Dendritic cell treated with granulocyte-macrophage colony-stimulating factor and Interleukin-4, amounts not matched to agents 40 ng/mL and 50 ng/mL, for 4 days (primary cell): ENCODE results near the gene ADGRB2.
"Not testable (repeated sequence)": the region's sequence is repeated elsewhere in the genome, so short reads cannot be mapped to it uniquely, and the experiment has no call there.

Source experiments
- H3K27ac Mint-ChIP-seq: one replicate; pipeline ENCODE4 v1.8.0; 2022; ENCODE audit warnings: mild to moderate bottlenecking, mixed read lengths
- H3K27me3 Mint-ChIP-seq: one replicate; pipeline ENCODE4 v1.8.0; 2022; ENCODE audit warnings: mild to moderate bottlenecking, mixed read lengths
- H3K36me3 Mint-ChIP-seq: one replicate; pipeline ENCODE4 v1.8.0; 2022; ENCODE audit warnings: low read depth, mixed read lengths
- H3K4me1 Mint-ChIP-seq: one replicate; pipeline ENCODE4 v1.8.0; 2022; ENCODE audit warnings: low read depth, mixed read lengths
- H3K4me3 Mint-ChIP-seq: one replicate; pipeline ENCODE4 v1.8.0; 2022; ENCODE audit warnings: mild to moderate bottlenecking, moderate library complexity, mixed read lengths
- H3K9me3 Mint-ChIP-seq: one replicate; pipeline ENCODE4 v1.8.0; 2022; ENCODE audit warnings: mixed read lengths
- intact Hi-C: fragments of 100-400 bp; cut with micrococcal nuclease; formaldehyde crosslinking; loops from one replicate; pipeline ENCODE4 v1.15.0; 2022

ADGRB2 gene

DNA sequence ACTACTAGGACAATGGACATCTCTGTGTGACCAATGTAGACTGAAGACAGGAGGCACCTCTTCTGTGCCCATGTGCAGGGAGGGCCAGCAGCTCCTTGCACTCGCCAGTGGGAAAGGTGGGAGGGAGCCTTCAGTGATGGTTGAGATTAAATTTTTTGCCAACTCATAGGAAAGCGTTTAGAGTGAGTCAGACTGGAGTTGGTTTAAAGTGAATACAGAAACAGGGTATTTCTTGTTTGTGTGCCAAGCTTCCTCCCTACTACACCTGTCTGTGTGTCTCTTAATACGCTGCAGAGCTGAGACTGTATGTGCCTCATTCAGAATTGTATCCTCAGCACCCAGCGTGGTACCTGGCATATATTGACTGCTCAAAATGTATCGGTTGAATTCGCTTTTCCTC lies 46.8 kb downstream of the ADGRB2 start:
- no peaks in the 10 kb centered on the region for H3K9me3 Mint-ChIP-seq
- peaks cover 78% of the 10 kb centered on the region for H3K27me3 Mint-ChIP-seq
- H3K36me3 Mint-ChIP-seq, result no peaks in the 10 kb centered on the region
- intact Hi-C loops, result no loop called here
- H3K27ac Mint-ChIP-seq, result no peak overlapping the region
- peaks cover 18% of the 10 kb centered on the region for H3K4me1 Mint-ChIP-seq
- H3K4me3 Mint-ChIP-seq, result no peak overlapping the region

DNA sequence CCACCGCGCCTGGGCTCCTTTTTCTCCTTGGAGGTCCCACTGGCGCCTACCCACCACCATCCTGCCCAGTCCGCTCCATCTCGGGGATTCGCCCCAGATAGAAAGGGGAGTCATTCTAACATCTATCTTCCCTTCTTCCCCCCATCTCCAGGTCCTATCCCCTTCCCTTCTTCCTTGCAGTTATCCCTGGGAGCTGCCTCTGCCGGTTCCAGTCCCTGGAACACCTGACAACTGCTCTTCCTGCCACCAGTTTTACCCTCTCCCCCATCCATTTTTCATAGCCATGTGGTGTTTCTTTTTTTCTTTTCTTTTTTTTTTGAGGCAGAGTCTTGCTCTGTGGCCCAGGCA lies 48.3 kb downstream of the ADGRB2 start:
- H3K36me3 Mint-ChIP-seq, result no peaks in the 10 kb centered on the region
- H3K27me3 Mint-ChIP-seq, result peaks cover 78% of the 10 kb centered on the region
- H3K4me3 Mint-ChIP-seq, result no peak overlapping the region
- no peak overlapping the region for H3K27ac Mint-ChIP-seq
- peaks cover 18% of the 10 kb centered on the region for H3K4me1 Mint-ChIP-seq
- intact Hi-C loops, result no loop called here
- no peaks in the 10 kb centered on the region for H3K9me3 Mint-ChIP-seq

- Mint-ChIP-seq H3K4me1 (peaks cover 18% of the 10 kb centered on the region), H3K4me3 (peak overlapping the region; percentile 64), H3K36me3 (no peaks in the 10 kb centered on the region), H3K27ac (no peak overlapping the region), H3K9me3 (no peaks in the 10 kb centered on the region), H3K27me3 (peaks cover 76% of the 10 kb centered on the region)
- intact Hi-C loops, result no loop called here
These were observed 48.9 kb downstream of the ADGRB2 start for GRCh38 chr1:31715087-31715872.

DNA sequence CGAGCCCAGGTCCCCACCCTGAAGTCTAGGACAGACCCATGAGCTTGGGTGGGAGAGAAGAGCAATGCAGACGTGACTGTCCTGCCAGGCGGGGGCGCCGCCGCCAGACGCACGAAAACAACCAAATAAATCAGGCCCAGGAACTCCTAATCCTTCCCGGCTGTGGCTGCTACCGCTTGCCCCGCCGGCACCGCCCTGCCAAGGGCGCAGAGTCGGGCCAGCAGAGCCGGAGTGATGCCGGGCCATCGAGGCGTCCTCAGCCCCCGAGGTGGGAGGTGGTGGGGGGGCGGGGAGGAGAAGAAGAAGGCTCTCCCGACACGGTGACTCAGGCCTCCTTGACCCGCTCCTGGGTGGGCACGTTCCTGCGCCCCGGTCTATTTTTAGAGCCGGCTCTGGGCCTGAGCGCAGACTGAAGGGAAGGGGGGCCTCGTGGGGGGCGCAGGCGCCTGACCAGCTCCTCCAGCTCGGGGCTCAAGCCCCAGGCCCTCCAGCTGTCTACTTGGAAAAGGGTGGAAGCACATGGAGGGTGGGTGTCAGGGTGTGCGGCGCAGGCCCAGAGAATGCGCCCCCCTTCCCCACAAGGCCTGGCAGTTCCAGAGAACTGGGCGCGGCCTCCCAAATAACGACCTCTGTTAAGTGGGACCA lies 49.6 kb downstream of the ADGRB2 start:
- no peaks in the 10 kb centered on the region for H3K36me3 Mint-ChIP-seq
- intact Hi-C loops, result no loop called here
- H3K9me3 Mint-ChIP-seq, result no peaks in the 10 kb centered on the region
- H3K27me3 Mint-ChIP-seq, result peaks cover 79% of the 10 kb centered on the region
- H3K27ac Mint-ChIP-seq, result no peak overlapping the region
- H3K4me3 Mint-ChIP-seq, result no peak overlapping the region
- peaks cover 18% of the 10 kb centered on the region for H3K4me1 Mint-ChIP-seq

DNA sequence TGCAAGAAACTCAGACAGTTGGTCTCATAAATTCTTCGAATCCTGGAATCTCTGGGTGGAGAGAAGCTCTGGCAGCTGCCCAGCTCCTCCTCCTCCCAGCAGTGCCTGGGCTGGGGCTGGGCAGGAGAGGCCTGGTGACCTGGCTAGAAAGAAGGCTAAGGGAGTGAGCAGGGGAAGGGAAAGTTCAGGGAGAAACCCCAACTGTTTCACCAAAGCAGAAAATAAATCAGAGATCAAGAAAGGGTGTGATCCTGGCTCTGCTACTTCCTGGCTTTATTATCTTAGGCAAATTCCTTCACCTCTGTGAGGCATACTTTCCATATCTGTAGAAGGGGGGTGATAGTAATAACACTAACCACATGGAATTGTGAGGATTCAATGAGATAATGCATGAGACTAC lies 51.5 kb downstream of the ADGRB2 start:
- Mint-ChIP-seq H3K4me1 (peaks cover 22% of the 10 kb centered on the region), H3K27ac (no peak overlapping the region), H3K27me3 (peaks cover 82% of the 10 kb centered on the region), H3K9me3 (no peaks in the 10 kb centered on the region), H3K36me3 (no peaks in the 10 kb centered on the region), H3K4me3 (no peak overlapping the region)
- intact Hi-C loops, result no loop called here

GRCh38 chr1:31712068-31712467 lies 52.1 kb downstream of the ADGRB2 start:
- H3K36me3 Mint-ChIP-seq, result no peaks in the 10 kb centered on the region
- H3K27me3 Mint-ChIP-seq, result peaks cover 83% of the 10 kb centered on the region
- no peak overlapping the region for H3K27ac Mint-ChIP-seq
- no peaks in the 10 kb centered on the region for H3K9me3 Mint-ChIP-seq
- intact Hi-C loops, result no loop called here
- no peak overlapping the region for H3K4me3 Mint-ChIP-seq
- peaks cover 28% of the 10 kb centered on the region for H3K4me1 Mint-ChIP-seq

- no peak overlapping the region for H3K27ac Mint-ChIP-seq
- H3K36me3 Mint-ChIP-seq, result no peaks in the 10 kb centered on the region
- intact Hi-C loops, result no loop called here
- H3K4me3 Mint-ChIP-seq, result no peak overlapping the region
- no peaks in the 10 kb centered on the region for H3K9me3 Mint-ChIP-seq
- peaks cover 75% of the 10 kb centered on the region for H3K27me3 Mint-ChIP-seq
- peaks cover 26% of the 10 kb centered on the region for H3K4me1 Mint-ChIP-seq
These were observed 55.8 kb downstream of the ADGRB2 start for GRCh38 chr1:31708324-31708723.

GRCh38 chr1:31707711-31708110 lies 56.4 kb downstream of the ADGRB2 start:
- no peak overlapping the region for H3K27ac Mint-ChIP-seq
- peaks cover 26% of the 10 kb centered on the region for H3K4me1 Mint-ChIP-seq
- H3K36me3 Mint-ChIP-seq, result no peaks in the 10 kb centered on the region
- H3K4me3 Mint-ChIP-seq, result no peak overlapping the region
- H3K27me3 Mint-ChIP-seq, result peaks cover 75% of the 10 kb centered on the region
- intact Hi-C loops, result no loop called here
- H3K9me3 Mint-ChIP-seq, result no peaks in the 10 kb centered on the region

DNA sequence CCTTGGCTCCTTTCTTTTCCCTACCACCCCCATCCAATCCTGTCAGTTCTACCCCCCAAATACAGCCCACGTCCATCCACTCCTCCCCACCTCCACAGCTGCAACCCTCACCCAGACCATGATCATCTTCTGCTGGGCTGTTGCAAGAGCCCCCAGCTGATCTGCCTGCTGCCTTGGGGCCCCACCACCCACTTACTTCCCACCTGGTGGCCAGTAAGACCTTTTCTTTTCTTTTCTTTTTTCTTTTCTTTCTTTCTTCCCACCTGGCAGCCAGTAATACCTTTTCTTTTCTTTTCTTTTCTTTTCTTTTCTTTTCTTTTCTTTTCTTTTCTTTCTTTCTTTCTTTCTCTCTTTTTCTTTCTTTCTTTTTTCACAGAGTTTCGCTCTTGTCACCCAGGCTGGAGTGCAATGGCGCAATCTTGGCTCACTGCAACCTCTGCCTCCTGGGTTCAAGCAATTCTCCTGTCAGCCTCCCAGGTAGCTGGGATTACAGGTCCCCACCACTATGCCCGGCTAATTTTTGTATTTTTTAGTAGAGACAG lies 57.0 kb downstream of the ADGRB2 start:
- H3K4me3 Mint-ChIP-seq, H3K36me3 Mint-ChIP-seq, H3K27ac Mint-ChIP-seq, intact Hi-C loops, H3K9me3 Mint-ChIP-seq: not testable (repeated sequence)
- Mint-ChIP-seq H3K4me1 (peaks cover 26% of the 10 kb centered on the region), H3K27me3 (peaks cover 74% of the 10 kb centered on the region)

DNA sequence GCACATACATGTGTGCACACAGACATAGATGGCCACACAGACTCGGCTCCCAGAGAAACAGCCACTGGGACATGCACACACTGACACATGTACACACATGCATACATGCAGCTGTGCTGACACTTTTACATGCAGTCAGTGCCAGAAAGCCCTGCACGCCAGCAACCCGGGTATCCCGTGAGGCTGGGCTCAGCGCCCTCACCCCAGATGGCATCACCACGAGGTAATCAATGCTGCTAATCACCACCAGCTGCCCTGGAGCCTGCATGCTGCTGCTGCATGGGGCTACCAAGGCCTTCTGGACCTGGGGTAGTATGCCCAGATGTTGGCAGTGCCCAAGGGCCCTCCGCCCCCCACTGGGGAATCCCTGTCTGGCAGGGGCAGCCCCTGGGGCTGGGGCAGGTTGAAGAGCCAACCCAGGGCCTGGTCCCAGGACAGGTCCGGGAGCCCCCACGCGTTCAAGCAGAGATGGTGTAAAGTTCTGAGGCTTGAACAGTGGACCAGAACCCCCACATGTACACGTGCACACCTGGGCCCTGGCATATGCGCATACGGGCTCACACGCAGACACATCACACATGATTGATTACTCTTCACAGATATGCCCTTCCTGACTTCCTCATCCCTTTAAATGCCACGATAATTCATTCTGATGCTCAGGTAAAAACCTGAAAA lies 57.6 kb downstream of the ADGRB2 start:
- intact Hi-C loops, result no loop called here
- Mint-ChIP-seq H3K9me3 (no peaks in the 10 kb centered on the region), H3K27me3 (peaks cover 77% of the 10 kb centered on the region), H3K4me3 (no peak overlapping the region), H3K27ac (no peak overlapping the region), H3K4me1 (peaks cover 26% of the 10 kb centered on the region), H3K36me3 (no peaks in the 10 kb centered on the region)

DNA sequence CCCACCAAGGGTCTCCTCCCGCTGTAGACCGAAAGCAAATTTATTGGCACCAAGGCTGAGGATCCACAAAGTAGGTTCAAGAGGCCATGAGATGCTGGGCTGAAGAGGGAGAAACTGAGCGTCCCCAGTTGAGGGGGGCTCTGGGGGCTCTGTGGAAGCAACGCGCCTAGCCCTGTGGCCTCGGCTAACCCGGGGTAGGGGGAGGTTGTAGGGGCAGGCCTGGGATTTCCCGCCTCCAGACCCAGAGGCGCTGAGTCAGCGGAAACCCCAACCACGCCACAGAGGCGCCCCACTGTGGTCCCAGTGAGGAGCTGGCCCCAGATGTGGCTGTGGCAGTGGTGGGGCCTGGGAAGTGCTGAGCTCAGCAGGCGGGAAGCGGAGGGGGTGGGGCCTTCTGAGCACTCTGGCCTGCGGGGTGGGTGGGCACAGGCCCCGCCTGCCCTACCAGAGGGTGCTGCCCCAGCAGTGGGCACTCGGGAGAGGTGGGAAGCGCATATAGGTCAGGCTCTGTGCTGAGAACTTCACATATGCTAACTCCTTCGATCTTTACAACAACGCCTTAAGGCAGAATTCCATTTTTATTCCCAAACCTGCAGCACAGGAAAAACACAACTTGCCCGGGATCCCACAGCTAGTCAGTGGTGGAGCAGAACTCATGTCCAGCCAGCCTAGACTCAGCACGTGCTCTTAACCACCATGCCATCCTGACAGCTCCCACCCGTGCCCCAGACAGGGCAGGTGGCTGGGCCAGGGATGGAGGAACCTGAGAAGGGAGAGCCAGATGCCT lies 58.9 kb downstream of the ADGRB2 start:
- Mint-ChIP-seq H3K9me3 (no peaks in the 10 kb centered on the region), H3K36me3 (no peaks in the 10 kb centered on the region), H3K27ac (no peak overlapping the region), H3K4me3 (no peak overlapping the region), H3K27me3 (peaks cover 78% of the 10 kb centered on the region), H3K4me1 (peaks cover 26% of the 10 kb centered on the region)
- intact Hi-C loops, result no loop called here

- Mint-ChIP-seq H3K4me1 (peaks cover 26% of the 10 kb centered on the region), H3K27ac (no peak overlapping the region), H3K4me3 (no peak overlapping the region), H3K27me3 (peaks cover 76% of the 10 kb centered on the region), H3K9me3 (no peaks in the 10 kb centered on the region), H3K36me3 (no peaks in the 10 kb centered on the region)
- intact Hi-C loops, result no loop called here
These were observed 59.7 kb downstream of the ADGRB2 start for GRCh38 chr1:31704271-31705079.
